Measurements from ENCODE around the gene ACTR1A.
"Not testable (repeated sequence)": the region's sequence is repeated elsewhere in the genome, so short reads cannot be mapped to it uniquely, and the experiment has no call there.

The ACTR1A gene

DNA sequence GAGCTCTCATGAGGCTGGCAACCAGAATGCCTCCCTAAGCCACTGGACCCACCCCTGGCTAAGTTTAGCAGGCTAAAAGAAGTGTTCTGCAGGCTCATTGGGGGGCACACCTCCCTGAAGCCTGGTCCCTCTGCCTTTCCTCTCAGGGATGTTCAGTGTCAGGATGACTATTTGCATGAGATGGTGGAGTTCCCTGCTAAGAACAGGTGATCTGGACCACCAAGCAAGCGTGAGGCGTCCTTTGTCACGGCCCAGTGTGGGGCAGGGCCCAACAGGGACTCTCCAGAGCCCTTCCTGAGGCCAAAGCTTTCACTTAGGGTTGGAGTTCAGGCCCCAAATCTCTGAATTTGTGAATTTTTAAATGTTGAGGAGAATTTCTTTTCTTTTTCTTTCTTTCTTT is 13.2 kb upstream of the ACTR1A start:
- no peak for DNase-seq (ENCODE audit: low read depth)

- DNase-seq (ENCODE audit: low read depth), result no peak
Measured at GRCh38 chr10:102514487-102515311, 12.2 kb upstream of the ACTR1A start.

DNA sequence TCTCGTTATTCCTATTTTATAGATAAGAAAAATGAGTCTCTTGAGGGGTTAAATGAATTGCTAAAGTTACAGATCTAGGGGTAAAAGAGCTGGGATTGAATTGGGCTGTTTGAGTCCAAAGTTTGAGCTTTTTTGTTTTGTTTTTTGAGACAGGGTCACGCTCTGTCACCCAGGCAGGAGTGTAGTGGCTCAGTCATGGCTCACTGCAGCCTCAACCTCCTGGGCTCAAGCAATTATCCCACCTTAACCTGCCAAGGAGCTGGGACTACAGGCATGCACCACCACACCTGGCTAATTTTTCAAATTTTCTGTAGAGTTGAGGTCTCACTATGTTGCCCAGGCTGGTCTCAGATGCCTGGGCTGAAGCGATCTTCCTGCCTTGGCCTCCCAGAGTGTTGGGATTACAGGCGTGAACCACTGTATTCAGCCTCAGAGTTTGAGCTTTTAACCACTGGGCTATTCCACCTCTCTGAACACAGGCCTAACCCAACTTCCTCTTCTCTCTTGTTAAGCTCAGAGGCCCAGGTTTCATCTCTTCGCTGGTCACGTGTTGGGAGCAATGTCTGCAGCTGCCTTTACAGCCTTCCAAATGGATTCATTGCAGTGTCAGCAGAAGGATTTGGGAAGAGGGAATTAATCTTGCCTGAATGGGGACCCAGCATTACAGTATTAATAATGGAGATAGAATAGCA is 9.2 kb upstream of the ACTR1A start:
- DNase-seq (ENCODE audit: low read depth), result no peak

DNA sequence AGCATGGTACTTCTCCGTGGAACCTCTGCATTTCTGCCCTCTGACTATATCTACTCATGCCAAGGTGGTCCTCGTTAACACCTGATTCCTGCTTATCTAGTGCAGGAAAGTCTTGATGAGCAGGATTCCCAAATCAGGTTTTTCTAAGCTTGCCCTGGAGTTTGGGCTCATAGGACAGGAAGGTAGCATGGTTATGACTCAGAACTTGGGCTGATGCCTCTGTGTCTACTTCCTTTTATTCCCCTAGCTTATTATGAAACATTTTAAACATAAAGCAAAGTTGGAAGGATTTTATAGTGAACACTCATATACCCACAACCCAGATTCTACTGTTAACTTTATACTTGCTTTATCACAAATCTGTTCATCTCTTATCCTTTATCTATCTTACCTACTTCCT is 6.9 kb upstream of the ACTR1A start:
- no peak for DNase-seq (ENCODE audit: low read depth)

- DNase-seq (ENCODE audit: low read depth), result no peak
Measured at GRCh38 chr10:102508506-102508905, 6.0 kb upstream of the ACTR1A start.

GRCh38 chr10:102507521-102507920 is 5.0 kb upstream of the ACTR1A start:
- DNase-seq (ENCODE audit: low read depth), result no peak

DNA sequence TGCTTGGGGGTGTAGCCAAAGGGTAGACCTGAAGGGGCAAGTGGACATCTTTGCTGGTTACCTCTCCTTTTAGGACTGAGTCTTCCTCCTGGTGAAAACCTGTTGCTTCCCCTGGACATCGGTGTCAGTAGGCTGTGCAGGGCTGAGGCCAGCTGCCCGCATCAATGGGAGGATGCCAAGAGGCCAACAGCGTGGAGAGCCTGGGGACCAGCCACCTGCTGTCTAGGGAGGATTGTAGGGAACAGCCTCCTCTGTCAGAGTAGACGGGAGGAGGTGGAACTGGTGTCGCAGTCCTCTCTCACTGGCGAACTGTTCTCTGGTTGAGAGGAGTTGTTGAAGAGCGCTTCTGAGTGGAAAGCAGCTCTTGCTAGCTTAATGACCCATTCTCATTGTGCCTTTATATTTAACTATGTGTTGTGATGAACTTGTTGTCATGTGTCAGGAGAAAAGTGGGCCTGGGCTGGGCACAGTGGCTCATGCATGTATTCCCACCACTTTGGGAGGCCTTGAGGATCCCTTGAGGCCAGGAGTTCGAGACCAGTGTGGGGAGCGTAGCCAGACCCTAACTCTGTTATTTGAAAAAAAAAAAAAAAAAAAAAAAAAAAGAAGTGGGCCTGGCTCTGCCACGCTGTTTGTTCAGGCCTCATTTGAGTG is 3.1 kb upstream of the ACTR1A start:
- no peak for DNase-seq (ENCODE audit: low read depth)

- DNase-seq (ENCODE audit: low read depth), result no peak
Measured at GRCh38 chr10:102504976-102505300, 2.4 kb upstream of the ACTR1A start.

DNA sequence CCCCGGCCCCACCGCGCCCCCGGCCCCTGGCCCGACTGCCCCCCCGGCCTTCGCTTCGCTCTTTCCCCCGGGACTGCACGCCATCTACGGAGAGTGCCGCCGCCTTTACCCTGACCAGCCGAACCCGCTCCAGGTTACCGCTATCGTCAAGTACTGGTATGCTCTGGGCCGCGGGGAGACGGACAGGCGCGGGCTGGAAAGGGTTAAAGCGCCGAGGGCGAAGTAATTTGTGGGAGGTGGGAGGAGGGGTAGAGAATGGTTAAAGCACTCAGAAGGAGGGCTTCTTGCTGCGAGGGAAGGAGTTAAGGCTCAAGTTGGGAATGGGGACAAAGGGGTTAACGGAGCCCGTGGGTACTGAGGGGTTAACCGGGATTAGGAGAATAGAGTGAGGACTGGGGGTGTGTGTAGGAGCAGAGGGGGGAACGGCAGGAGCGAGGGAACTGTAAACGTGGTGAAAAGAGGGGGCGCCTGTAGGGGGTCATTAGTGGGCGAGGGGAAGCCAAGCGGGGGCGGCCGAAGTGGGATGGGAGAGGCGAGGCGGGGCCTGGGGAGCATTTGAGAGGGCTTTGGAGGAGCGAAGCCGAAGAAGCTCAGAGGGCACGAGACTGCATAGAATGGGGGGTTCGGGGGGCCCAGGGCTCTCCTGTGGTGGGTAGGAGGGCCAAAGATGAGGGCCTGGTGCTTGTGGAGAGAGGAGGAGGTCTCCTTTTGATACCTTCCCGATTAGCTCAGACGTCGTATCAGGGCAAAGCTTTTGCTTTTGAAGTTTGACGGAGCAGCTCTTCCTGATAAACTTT is 1.9 kb upstream of the ACTR1A start:
- DNase-seq (ENCODE audit: low read depth), result peak; percentile 19

DNA sequence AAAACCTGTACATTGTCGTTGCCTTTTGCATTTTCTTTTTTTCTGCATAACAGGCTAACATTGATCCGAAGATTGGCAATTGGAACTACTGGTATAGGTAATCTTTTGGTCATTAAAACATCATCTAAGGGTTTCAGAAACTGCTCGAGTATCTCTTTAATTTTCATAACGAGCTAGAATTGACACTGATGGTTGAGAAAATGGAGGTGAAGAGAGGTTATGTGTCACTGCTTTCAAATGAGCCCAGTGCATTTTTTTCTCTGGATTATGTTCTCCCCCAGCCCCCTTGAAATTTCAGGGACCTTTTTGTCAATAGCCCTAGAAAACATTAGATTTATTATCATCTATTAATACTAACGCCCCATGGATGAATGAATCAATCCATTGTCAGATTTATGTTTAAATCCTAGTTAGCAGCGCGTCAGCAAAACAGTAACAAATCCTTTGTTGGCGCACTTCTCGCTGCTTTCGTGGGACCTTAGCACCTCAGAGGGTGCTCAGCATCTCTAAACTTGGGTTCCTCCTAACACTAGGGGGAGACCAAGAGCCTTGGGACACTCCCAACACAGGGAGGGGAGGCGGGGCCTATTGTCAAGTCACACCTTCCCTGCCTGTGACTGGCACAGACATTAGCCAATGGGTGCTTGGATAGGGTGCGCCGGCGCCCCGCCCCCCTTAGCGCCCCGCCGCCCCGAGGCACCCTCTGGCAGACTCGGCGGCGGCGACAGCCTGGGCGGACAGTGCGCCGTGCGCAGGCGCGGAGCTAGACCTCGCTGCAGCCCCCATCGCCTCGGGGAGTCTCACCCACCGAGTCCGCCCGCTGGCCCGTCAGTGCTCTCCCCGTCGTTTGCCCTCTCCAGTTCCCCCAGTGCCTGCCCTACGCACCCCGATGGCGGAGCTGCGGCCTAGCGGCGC is 1.0 kb upstream of the ACTR1A start, which contains the start of gene SUFU:
Gene SUFU, plus strand, starts transcription at position 709 of the 915 bp plus-strand sequence. Its CDS starts 181 bp downstream, at position 890.
- peak; percentile 99 for DNase-seq (ENCODE audit: low read depth)

GRCh38 chr10:102502029-102502336 is 529 bp downstream of the ACTR1A start:
- peak; percentile 97 for DNase-seq (ENCODE audit: low read depth)

DNA sequence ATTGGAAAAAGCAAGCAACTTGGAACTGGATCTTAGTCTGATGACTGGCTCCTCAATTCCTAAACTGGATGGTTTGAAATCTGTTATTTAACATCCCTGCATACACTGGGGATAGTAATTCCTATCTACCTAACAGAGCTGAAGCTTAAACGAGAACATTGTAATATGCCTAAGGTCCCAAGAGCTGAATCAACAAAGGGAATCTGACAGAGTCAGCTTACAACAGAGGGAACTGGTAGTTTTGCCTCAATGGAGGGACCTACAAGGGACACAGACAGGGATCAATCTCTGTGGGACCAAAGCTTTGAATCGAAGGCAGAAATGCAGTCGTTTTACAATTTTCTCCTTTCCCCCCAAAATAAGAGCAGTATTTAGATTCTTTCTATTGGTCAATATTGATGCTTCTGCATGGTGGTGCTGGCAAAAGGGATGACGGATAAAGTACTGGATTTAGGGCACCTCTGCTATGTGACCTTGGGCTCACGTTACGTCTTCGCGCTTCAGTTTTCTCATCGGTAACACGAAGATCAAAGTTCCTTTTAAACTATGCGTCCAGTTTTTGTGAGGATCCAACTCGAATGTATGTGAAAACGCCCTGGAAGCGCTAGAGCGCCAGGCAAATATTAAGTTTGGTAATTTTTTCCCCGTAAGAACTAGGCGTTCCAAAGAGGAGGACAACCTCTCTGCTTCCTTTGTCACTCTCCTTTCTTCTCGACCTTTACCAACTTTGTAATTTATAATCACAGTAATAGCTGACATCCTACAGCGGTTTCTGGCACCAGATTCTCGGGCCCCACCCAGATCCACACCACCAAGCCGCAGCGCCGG is 1.1 kb downstream of the ACTR1A start:
- no peak for DNase-seq (ENCODE audit: low read depth)

- DNase-seq (ENCODE audit: low read depth), result not testable (repeated sequence)
Measured at GRCh38 chr10:102500686-102501085, 1.8 kb downstream of the ACTR1A start.

- DNase-seq (ENCODE audit: low read depth), result no peak
Measured at GRCh38 chr10:102499356-102499755, 3.2 kb downstream of the ACTR1A start.

DNA sequence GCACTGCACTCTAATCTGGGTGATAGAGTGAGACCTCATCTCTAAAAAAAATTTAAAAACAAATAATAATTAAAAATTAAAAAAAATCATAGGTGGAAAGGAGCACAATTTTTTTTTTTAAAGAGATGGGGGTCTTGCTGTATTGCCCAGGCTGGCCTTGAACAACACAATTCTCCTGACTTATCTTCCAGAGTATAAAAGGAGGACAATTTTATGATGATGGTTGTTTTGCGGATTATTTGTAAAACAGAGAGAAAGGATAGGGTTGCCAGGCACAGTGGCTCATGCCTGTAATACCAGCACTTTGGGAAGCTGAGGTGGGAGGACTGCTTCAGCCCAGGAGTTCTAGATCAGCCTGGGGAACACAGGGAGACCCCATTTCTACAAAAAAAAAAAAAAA is 5.0 kb downstream of the ACTR1A start:
- no peak for DNase-seq (ENCODE audit: low read depth)

DNA sequence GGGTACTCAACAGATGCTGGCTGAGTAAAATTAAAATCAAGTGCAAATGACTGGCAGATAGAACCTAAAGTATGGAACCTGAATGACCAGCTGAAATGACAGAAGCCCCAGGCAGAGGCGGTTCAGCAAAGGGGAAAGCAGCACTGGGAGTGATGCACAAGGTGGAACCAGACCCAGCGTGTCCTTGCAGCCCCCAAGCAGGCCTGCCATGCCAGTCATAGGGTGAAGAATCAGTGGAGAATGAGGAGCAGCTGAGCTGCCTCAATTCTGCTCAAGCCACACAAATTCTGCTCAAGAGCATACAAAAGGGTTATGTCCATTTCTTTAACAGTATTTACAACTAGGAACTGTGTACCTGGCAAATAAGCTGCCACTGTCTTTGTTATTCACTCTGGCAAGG is 8.7 kb downstream of the ACTR1A start:
- DNase-seq (ENCODE audit: low read depth), result no peak

- no peak for DNase-seq (ENCODE audit: low read depth)
Measured at GRCh38 chr10:102492983-102493382, 9.5 kb downstream of the ACTR1A start.

DNA sequence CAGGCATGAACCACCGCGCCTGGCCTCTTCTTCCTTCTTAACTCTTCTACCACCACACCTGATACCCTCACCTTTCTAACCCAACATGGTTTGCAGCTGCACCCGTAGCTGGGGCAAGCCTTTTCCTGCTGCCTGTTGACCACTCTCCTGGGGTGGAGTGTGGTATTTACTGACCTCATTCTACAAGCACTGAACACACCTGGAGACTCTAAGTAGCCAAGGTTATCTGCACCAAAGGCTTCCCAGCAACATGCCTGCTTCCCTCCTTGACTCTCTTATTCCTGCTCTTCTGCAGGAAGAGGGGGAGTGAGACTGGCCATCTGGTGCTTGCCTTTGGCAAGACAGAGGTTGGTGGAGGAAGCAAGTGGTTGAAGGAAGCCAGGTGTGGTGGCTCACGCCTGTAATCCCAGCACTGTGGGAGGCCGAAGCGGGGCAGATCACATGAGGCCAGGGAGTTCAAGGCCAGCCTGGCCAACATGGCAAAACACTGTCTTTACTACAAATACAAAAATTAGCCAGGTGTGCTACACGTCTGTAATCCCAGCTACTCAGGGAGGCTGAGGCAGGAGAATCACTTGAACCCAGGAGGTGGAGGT is 10.1 kb downstream of the ACTR1A start:
- DNase-seq (ENCODE audit: low read depth), result no peak

DNA sequence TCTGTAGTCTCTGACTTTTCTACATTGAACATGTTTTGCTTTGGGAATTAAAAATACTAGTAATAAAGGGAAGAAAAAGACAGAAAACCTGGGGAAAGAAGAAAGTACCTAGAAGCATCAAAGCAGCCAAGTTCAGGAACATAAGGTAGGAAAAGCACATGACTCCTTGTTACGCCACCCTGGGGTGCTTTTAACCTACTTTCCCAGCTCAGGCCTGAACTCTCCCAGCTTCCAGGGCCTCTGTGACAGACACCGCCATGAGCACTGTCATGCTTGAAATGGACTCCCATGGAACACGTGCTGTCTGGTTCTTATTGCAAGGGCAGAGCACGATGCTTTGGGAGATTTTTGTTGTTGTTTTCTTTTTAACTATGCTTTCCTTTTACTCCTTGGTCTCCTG is 11.4 kb downstream of the ACTR1A start:
- no peak for DNase-seq (ENCODE audit: low read depth)

All from activated T-cell treated with anti-CD3 and anti-CD28 coated beads for 48 hours (primary cell).